H9 (cell line): Measurements from ENCODE around the gene POFUT1. TPM values are rescaled to one million over a fixed set of nuclear protein-coding genes. Genes with fewer than 3 reads are reported as not detected.

Source experiments
- DNase-seq: peaks from one replicate; pipeline ENCODE4 v3.0.0-alpha.2; 2017
- H2AFZ ChIP-seq: one replicate; pipeline ENCODE4 v1.6.1; 2013; ENCODE audit warnings: mild to moderate bottlenecking, low read length, control low read depth, moderate library complexity
- H2AK5ac ChIP-seq: 2 replicates; pipeline ENCODE4 v1.6.1; 2013; ENCODE audit warnings: low read length, control low read depth, mixed read lengths; ENCODE audit not compliant: insufficient read length
- H2BK120ac ChIP-seq: one replicate; pipeline ENCODE4 v1.6.1; 2013; ENCODE audit warnings: low read depth, mild to moderate bottlenecking, low read length, control low read depth, inconsistent platforms; ENCODE audit not compliant: poor library complexity, severe bottlenecking
- H2BK12ac ChIP-seq: 2 replicates; pipeline ENCODE4 v1.6.1; 2013; ENCODE audit warnings: low read length, control low read depth, mixed read lengths, low read depth; ENCODE audit not compliant: insufficient read length
- H2BK15ac ChIP-seq: 2 replicates; pipeline ENCODE4 v1.6.1; 2013; ENCODE audit warnings: low read depth, low read length, control low read depth
- H2BK20ac ChIP-seq: one replicate; pipeline ENCODE4 v1.6.1; 2013; ENCODE audit warnings: low read depth, mild to moderate bottlenecking, low read length, control low read depth, inconsistent platforms; ENCODE audit not compliant: poor library complexity, severe bottlenecking
- H2BK5ac ChIP-seq: 2 replicates; pipeline ENCODE4 v1.6.1; 2013; ENCODE audit warnings: low read length, control low read depth, mixed read lengths; ENCODE audit not compliant: insufficient read length
- H3K14ac ChIP-seq: 2 replicates; pipeline ENCODE4 v1.6.1; 2013; ENCODE audit warnings: low read length, control low read depth; ENCODE audit not compliant: insufficient read depth
- H3K18ac ChIP-seq: 2 replicates; pipeline ENCODE4 v1.6.1; 2013; ENCODE audit warnings: low read depth, mild to moderate bottlenecking, mixed read lengths, low read length, control low read depth; ENCODE audit not compliant: insufficient read length
- H3K23ac ChIP-seq: 2 replicates; pipeline ENCODE4 v1.6.1; 2013; ENCODE audit warnings: low read length, control low read depth, mixed read lengths, low read depth; ENCODE audit not compliant: insufficient read length
- H3K23me2 ChIP-seq: 2 replicates; pipeline ENCODE4 v1.6.1; 2013; ENCODE audit warnings: low read depth, mild to moderate bottlenecking, mixed read lengths, low read length, control low read depth; ENCODE audit not compliant: insufficient read length, poor library complexity, severe bottlenecking
- H3K27ac ChIP-seq: 2 replicates; pipeline ENCODE4 v1.5.1; 2013; ENCODE audit warnings: low read length, control low read depth, mixed read lengths, low read depth; ENCODE audit not compliant: insufficient read length
- H3K27me3 ChIP-seq: 2 replicates; pipeline ENCODE4 v1.6.1; 2013; ENCODE audit warnings: low read length, control low read depth, inconsistent platforms; ENCODE audit not compliant: insufficient read depth
- H3K4ac ChIP-seq: 2 replicates; pipeline ENCODE4 v1.6.1; 2013; ENCODE audit warnings: low read depth, mild to moderate bottlenecking, control low read depth, inconsistent platforms, low read length, moderate library complexity
- H3K4me1 ChIP-seq: 2 replicates; pipeline ENCODE4 v1.6.1; 2013; ENCODE audit warnings: low read length, control low read depth, inconsistent platforms; ENCODE audit not compliant: insufficient read depth
- H3K4me2 ChIP-seq: 2 replicates; pipeline ENCODE4 v1.6.1; 2013; ENCODE audit warnings: low read length, control low read depth, mixed read lengths; ENCODE audit not compliant: insufficient read length, insufficient read depth
- H3K56ac ChIP-seq: 2 replicates; pipeline ENCODE4 v1.6.1; 2013; ENCODE audit warnings: low read depth, mild to moderate bottlenecking, mixed read lengths, low read length, control low read depth; ENCODE audit not compliant: insufficient read length
- H3K79me1 ChIP-seq: 2 replicates; pipeline ENCODE4 v1.6.1; 2013; ENCODE audit warnings: low read depth, mild to moderate bottlenecking, moderate library complexity, low read length, control low read depth, inconsistent platforms; ENCODE audit not compliant: insufficient read depth, poor library complexity, severe bottlenecking
- H3K79me2 ChIP-seq: 2 replicates; pipeline ENCODE4 v1.6.1; 2013; ENCODE audit warnings: low read length, control low read depth, inconsistent platforms; ENCODE audit not compliant: insufficient read depth
- H3K9ac ChIP-seq: 2 replicates; pipeline ENCODE4 v1.6.1; 2013; ENCODE audit warnings: low read length, control low read depth, mixed read lengths; ENCODE audit not compliant: insufficient read length; ENCODE audit errors: extremely low read depth
- H3K9me3 ChIP-seq: one replicate; pipeline ENCODE4 v1.6.1; 2013; ENCODE audit warnings: low read depth, low read length, inconsistent platforms; ENCODE audit not compliant: control insufficient read depth
- H3T11ph ChIP-seq: one replicate; pipeline ENCODE4 v1.6.1; 2013; ENCODE audit warnings: mild to moderate bottlenecking, low read length, control low read depth, inconsistent platforms
- H4K20me1 ChIP-seq: one replicate; pipeline ENCODE4 v1.6.1; 2013; ENCODE audit not compliant: control insufficient read depth, insufficient read length, insufficient read depth
- H4K5ac ChIP-seq: 2 replicates; pipeline ENCODE4 v1.6.1; 2013; ENCODE audit warnings: low read depth, mild to moderate bottlenecking, mixed read lengths, low read length, control low read depth; ENCODE audit not compliant: insufficient read length
- H4K8ac ChIP-seq: replicated peaks from 2 replicates; pipeline ENCODE4 v1.6.1; 2013; ENCODE audit warnings: low read length, control low read depth, mixed read lengths, low read depth; ENCODE audit not compliant: insufficient read length
- H4K91ac ChIP-seq: 2 replicates; pipeline ENCODE4 v1.6.1; 2013; ENCODE audit warnings: low read depth, mild to moderate bottlenecking, moderate library complexity, mixed read lengths, low read length, control low read depth; ENCODE audit not compliant: insufficient read length
- H3K27ac Mint-ChIP-seq, 3 experiments: 2 replicates in 2 of 3; 3 replicates in 1 of 3; pipeline ENCODE4 v1.8.0; 2020 to 2021; ENCODE audit warnings: mixed read lengths in 3 of 3, mild to moderate bottlenecking in 1 of 3, moderate library complexity in 1 of 3
- H3K27me3 Mint-ChIP-seq: 2 replicates; pipeline ENCODE4 v1.8.0; 2021; ENCODE audit warnings: low read depth, mild to moderate bottlenecking, moderate library complexity, mixed read lengths
- H3K36me3 Mint-ChIP-seq, 3 experiments: 2 replicates in 2 of 3; 3 replicates in 1 of 3; pipeline ENCODE4 v1.8.0; 2020 to 2021; ENCODE audit warnings: low read depth in 3 of 3, mixed read lengths in 3 of 3; ENCODE audit not compliant: insufficient read depth in 1 of 3
- H3K4me1 Mint-ChIP-seq, 2 experiments: 2 replicates each; pipeline ENCODE4 v1.8.0; 2020; ENCODE audit warnings: mixed read lengths in 2 of 2
- H3K4me3 Mint-ChIP-seq, 2 experiments: 2 replicates in 1 of 2; 3 replicates in 1 of 2; pipeline ENCODE4 v1.8.0; 2020 to 2021; ENCODE audit warnings: mild to moderate bottlenecking in 2 of 2, mixed read lengths in 2 of 2, moderate library complexity in 1 of 2
- H3K9me3 Mint-ChIP-seq, 2 experiments: 2 replicates in 1 of 2; 3 replicates in 1 of 2; pipeline ENCODE4 v1.8.0; 2020; ENCODE audit warnings: mild to moderate bottlenecking in 2 of 2, mixed read lengths in 2 of 2, moderate library complexity in 1 of 2
- WGBS: extraction: QIAGEN DNeasy Blood & Tissue Kit; methylation state at CpG from one replicate; pipeline ENCODE4 v1.1.7; 2013; ENCODE audit warnings: missing lambda C conversion rate, low lambda C conversion rate, mixed read lengths; ENCODE audit not compliant: insufficient read length; ENCODE audit errors: extremely low coverage; 5-methylcytosine and 5-hydroxymethylcytosine counted together
- total RNA-seq: library from RNA; stranded (reverse); gene quantifications from 2 replicates; pipeline ENCODE4 v1.2.1, GENCODE V29; 2021
- TF ChIP-seq, protein P1 (sequence below): fragments of 200-600 bp; sonication (generic); conservative IDR thresholded peaks from 3 replicates; pipeline ENCODE4 v1.8.0; 2021; ENCODE audit warnings: antibody characterized with exemption, mild to moderate bottlenecking

Gene POFUT1
- total RNA-seq, 1 experiment from 2014 or later: 41.2 TPM

DNA sequence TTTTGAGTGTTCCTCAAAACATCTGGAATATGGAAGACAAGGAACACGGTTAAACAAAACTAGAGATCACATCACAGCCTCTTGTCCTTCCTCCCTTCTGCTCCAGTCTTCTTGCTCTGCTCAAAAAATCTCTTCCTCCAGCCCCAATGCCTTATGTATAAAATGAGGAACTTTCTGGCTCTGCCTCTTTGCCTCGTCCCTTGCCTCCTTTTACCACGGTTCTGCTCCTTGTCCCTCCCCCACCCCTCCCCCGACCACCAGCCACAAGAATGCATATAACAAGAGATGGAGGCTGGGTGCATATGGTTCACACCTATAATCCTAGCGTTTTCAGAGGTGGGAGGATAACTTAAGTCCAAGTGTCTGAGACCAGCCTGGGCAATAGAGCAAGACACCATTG, 43.7 kb upstream of the POFUT1 start:
- no peak overlapping the region for H4K5ac ChIP-seq
- no peak overlapping the region for H2BK120ac ChIP-seq
- no peak overlapping the region for H3K23ac ChIP-seq
- H4K91ac ChIP-seq: no peak overlapping the region
- H3K27ac ChIP-seq: no peak overlapping the region
- no peak for DNase-seq
- H2BK15ac ChIP-seq: no peak overlapping the region
- no peak overlapping the region for H3K4me2 ChIP-seq
- no peak overlapping the region for H3K14ac ChIP-seq
- H3K27me3 ChIP-seq: no peaks in the 10 kb centered on the region
- no peaks in the 10 kb centered on the region; the same call in 1 of the 2 replicates for H3K4me1 ChIP-seq
- H3T11ph ChIP-seq: no peak overlapping the region
- H3K9ac ChIP-seq: no peak overlapping the region
- Mint-ChIP-seq H3K36me3 (peaks cover 31 to 76% (median 66%) of the 10 kb centered on the region in 3 experiments; a peak in 6 of 7 replicates), H3K9me3 (no peaks in the 10 kb centered on the region), H3K4me1 (peaks cover 8 to 9% of the 10 kb centered on the region in 2 experiments), H3K27ac (no peak overlapping the region), H3K27me3 (no peaks in the 10 kb centered on the region), H3K4me3 (no peak overlapping the region)
- H3K79me1 ChIP-seq: no peaks in the 10 kb centered on the region
- H3K23me2 ChIP-seq: no peaks in the 10 kb centered on the region
- no peak overlapping the region for H2AFZ ChIP-seq
- H3K18ac ChIP-seq: no peak overlapping the region
- no peak overlapping the region for H2BK20ac ChIP-seq
- no peaks in the 10 kb centered on the region for H3K9me3 ChIP-seq
- TF ChIP-seq, protein P1, sequence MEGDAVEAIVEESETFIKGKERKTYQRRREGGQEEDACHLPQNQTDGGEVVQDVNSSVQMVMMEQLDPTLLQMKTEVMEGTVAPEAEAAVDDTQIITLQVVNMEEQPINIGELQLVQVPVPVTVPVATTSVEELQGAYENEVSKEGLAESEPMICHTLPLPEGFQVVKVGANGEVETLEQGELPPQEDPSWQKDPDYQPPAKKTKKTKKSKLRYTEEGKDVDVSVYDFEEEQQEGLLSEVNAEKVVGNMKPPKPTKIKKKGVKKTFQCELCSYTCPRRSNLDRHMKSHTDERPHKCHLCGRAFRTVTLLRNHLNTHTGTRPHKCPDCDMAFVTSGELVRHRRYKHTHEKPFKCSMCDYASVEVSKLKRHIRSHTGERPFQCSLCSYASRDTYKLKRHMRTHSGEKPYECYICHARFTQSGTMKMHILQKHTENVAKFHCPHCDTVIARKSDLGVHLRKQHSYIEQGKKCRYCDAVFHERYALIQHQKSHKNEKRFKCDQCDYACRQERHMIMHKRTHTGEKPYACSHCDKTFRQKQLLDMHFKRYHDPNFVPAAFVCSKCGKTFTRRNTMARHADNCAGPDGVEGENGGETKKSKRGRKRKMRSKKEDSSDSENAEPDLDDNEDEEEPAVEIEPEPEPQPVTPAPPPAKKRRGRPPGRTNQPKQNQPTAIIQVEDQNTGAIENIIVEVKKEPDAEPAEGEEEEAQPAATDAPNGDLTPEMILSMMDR: no peak
- no peak overlapping the region for H3K4ac ChIP-seq
- no peak overlapping the region for H3K56ac ChIP-seq
- H4K8ac ChIP-seq: no peak overlapping the region
- WGBS: no CpG with 5 or more reads among the region's 5 CpGs
- H2BK12ac ChIP-seq: no peak overlapping the region
- H3K79me2 ChIP-seq: no peaks in the 10 kb centered on the region
- H4K20me1 ChIP-seq: no peaks in the 10 kb centered on the region
- no peak overlapping the region for H2AK5ac ChIP-seq
- H2BK5ac ChIP-seq: no peak overlapping the region
